GOT3 (cell line): ENCODE data around the gene PALS1.

Source experiments
- DNase-seq: peaks from one replicate; lab custom pipeline; 2025; ENCODE audit warnings: mixed read lengths; lab: John Stamatoyannopoulos, UW

PALS1 gene

GRCh38 chr14:67241411-67242167 lies at the start of gene PALS1:
Gene PALS1, plus strand, starts transcription at chr14:67241435. Its CDS starts 37,736 bp downstream, at chr14:67279171.
- DNase-seq, result no peak

DNA sequence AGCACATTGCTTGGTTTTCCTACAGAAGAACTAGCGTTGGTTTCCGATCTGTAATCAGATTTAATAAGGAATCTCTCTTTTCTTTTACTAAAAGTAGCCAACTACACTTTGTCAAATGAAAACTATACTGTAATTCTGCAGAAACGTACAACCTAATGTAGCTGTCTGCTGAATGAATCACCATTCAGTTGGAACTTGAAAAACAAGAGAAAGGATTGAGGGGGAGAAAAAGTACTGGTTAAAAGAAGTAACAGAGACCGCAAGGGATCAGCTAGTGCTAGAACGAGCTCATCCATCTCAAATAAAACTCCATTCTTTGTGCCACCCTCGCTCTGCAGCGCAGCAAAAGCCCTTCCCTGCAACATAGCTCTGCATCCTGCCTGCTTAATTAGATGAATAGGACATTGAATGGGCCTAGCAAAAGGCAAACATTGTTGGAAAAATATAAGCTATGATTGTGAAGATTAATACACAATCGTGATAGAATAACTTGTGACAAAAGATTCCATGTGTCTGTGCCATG lies 49.4 kb upstream of the PALS1 start:
- DNase-seq, result no peak

DNA sequence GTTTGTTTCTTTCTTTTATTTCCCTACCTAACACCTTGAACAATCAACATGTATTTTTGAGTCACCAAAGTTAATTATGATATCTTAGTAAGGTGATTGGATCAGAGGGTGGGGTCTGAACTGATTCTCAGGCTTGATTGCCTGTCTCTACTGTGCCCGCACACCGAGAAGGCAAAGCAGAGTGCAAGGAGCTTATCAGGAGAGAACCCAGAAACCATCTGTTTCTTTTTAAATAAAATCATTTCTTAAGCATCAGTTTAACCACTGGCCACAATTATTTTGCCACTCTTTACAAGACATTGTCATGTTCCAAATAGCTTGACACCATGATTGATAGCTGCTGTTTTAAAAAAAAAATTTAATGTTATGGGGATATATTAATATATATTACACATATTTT lies 48.9 kb upstream of the PALS1 start:
- DNase-seq, result no peak

DNA sequence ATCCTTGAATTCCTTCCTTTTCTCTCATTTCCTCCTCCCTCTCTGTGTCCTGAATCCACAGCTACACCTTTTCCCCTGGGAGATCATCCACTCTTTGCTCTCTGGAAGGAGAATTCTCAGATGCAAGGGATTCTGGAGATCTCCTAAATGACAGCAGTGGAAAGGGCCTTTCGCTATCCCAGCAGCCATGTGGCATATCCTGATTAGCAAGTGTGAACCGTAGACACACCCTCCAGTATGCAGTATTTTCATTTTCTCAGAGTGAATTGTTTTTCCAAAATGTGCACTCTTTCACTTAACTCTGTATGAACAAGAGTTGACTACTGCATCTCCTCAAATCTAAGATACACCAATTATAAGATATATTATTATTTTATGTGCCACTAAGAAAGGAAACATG lies 46.0 kb upstream of the PALS1 start:
- no peak for DNase-seq

DNA sequence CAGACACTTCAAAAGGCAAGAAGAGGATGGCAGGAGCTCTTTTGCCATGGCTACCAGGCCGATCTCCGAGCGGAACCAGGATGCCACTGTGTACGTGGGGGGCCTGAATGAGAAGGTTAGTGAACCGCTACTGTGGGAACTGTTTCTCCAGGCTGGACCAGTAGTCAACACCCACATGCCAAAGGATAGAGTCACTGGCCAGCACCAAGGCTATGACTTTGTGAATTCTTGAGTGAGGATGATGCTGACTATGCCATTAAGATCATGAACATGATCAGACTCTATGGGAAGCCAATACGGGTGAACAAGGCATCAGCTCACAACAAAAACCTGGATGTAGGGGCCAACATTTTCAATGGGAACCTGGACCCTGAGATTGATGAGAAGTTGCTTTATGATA lies 42.2 kb upstream of the PALS1 start:
- DNase-seq, result no peak

GRCh38 chr14:67207810-67208209 lies 33.4 kb upstream of the PALS1 start:
- DNase-seq, result no peak

- no peak for DNase-seq
Measured at GRCh38 chr14:67218126-67218525, 23.1 kb upstream of the PALS1 start.

DNA sequence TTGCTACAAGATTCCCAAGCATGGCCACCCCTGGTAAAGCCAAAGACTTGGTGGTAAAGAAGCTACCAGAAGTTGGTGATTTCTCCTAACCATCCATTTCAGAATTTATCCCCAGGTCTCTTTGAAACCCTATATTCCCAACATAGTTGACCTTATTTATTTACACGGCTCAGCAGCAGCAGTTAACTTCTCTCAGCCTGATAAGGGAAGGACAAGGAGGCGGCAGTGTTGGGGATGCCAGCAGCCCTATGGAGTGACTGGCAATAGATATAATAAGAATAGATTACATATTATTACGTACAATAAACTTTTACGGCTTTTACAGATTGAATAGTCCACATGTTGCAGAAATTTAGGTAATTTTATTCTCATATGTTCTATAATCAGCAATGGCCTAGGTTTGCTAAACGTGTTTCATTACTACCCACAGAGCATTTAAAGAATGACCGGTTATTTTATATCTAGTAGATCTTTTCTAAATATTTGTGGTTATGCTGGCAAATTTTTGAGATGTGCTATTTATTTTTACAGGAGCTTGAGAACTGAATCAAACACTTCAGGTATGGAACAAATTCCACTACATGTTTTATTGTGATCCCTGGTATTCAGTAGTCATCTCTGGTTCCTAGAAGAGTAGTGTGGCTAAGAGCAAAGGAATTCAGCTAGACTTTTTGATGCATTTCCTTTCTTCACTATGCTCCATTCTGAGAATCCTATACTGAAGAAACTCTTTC lies 19.8 kb upstream of the PALS1 start:
- no peak for DNase-seq

DNA sequence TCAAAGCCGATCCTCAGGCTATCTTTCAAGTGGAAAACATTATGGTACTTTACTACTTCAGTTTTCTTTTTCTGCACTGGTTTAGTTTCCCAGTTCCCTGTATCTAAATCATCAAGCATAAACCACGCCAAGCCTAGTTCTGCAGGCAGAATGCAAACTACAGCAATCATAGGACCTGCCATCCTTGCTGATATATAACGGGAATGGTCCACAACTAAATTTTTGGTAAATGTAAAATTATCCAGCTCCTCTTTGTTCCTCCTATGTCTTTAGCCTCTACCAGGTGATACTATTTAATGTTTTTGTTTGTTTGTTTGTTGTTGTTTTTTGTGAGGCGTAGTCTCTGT lies 19.3 kb upstream of the PALS1 start:
- DNase-seq, result no peak

GRCh38 chr14:67225523-67225922 lies 15.7 kb upstream of the PALS1 start:
- no peak for DNase-seq

- no peak for DNase-seq
Measured at GRCh38 chr14:67228325-67228984, 12.8 kb upstream of the PALS1 start.

DNA sequence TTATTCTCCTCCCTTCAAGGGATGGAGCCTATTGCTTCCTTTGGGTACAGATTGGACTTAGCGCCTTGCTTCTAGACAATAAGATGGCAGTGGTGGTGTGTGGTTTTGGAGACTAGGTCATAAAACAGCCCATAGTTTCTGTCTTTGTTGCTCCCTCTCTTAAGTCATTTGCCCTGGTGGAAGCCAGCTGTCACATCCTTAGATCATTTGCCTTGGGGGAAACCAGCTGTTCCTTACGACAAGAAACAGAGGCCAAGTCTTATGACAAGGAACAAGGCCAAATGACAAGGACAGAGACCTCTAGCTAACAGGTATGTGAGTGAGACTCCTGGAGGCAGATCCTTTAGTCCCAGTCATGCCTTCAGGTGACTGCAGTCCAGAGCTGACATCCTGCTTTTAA lies 9.2 kb upstream of the PALS1 start:
- no peak for DNase-seq

DNA sequence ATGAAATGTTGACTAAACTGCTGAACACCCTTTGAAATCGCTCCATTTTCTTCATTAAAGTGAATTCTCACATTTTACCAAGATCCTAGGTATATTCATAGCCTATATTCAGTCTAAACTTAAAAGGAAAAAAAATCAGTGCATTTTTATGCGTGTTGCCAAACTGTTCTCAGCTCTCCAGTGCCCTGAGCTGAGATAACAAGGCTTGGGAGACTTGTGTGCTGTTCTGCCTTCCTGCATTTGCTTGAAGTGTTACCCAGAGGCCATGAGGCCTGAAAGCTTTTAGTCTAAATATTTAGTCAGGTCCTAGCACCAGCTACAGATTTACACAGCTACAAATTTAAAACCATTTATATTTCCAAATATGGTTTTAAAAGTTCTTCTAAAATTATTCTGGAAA lies 8.6 kb upstream of the PALS1 start:
- no peak for DNase-seq

DNA sequence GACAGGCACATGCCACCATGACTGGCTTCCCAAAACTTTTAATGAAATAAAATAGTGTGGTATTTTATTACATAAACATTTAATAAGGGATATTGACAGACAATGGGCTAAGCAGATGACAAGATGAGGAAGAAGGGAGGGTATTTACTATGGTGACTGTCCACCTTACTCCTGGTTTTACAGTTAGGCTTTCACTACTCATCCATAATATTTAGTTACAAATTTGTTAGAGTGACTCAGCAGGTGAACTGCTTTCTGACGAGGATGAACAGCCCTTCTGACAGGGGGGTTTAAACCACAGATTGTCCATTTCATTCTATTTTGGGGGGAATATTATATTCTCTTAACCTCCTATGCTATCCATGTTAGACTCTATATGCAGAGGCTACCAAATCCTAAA lies 3.6 kb upstream of the PALS1 start:
- DNase-seq, result no peak

DNA sequence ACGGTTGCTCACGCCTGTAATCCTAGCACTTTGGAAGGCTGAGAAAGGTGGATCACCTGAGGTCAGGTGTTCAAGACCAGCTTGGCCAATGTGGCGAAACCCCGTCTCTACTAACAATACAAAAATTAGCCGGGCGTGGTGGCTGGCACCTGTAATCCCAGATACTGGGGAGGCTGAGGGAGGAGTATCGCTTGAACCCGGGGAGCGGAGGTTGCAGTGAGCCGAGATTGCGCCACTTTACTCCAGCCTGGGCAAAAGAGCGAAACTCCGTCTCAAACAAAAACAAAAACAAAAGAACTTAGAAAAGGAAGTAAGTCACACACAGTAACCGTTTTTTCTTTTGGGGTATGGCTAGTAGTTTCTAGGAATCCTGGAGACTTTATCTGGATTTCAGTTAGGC lies 1.7 kb upstream of the PALS1 start:
- DNase-seq, result no peak

GRCh38 chr14:67240168-67240932 lies 885 bp upstream of the PALS1 start:
- no peak for DNase-seq

- peak; percentile 77 for DNase-seq
Measured at GRCh38 chr14:67240978-67241410, 241 bp upstream of the PALS1 start.

GRCh38 chr14:67242168-67242420 lies 859 bp downstream of the PALS1 start:
- no peak for DNase-seq

DNA sequence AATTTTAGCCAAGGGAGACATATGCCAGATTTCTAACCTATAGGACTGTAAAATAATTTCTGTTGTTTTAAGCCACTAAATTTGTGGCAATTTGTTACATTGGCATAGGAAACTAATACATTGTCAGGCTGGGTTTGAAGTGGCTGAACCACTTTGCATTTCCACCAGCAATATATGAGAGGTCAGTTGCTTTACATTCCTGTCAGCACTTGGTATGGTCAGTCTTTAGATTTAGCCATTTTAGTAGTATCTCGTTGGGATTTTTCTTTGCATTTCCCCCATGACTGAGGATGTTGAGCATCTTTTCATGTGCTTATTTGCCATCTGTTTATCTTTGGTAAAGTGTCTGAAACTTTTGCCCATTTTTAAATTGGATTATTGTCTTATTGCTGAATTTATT lies 3.9 kb downstream of the PALS1 start:
- DNase-seq, result no peak

GRCh38 chr14:67251573-67252226 lies 10.5 kb downstream of the PALS1 start:
- DNase-seq, result no peak

DNA sequence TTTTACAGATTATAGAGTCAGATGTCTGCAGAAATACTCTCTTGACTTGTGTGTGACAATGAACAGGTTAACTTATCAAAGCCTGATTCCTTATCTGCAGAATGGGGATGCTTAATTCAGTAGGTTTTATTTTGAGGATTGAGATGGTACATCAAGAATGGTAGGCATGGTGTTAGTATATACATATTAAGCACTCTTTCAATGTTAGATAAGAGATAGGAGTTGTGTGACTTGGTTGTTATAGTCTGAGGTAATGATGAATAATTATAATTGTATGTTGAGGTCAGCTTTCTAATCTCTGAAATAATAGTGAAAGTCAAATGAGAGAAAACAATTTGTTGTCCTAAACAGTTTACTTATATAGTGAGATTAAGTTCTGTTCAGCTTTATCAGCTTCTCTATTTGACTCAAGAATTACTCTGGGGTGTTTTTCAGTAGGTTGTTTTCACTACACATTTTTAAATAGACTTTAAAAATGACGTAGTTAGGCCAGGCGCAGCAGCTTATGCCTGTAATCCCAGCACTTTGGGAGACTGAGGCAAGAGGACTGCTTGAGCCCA lies 11.9 kb downstream of the PALS1 start:
- DNase-seq, result no peak

DNA sequence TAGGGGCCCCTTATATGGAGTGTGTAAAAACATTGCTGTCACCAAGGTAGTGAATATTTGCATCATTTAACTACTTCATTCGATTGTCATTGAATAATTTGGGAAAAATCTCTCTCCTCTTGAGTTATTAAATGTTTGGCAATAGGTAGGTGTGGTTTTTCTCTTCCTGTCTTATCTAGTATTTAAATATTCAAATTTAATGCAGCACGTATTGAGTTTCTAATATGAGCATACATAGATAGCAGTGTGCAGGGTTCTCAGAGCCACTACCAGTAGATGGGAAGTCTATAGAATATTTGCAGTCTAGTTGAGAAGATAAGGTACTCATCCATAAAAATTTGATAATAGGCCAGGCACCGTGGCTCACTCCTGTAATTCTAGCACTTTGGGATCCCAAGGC lies 16.7 kb downstream of the PALS1 start:
- no peak for DNase-seq
